Chondrocyte (in vitro differentiated cells): ENCODE measurements around the gene ZNF503. TPM values are rescaled to one million over a fixed set of nuclear protein-coding genes. Genes with fewer than 3 reads are reported as not detected.

ENCODE experiments used
- DNase-seq: peaks from one replicate; pipeline ENCODE4 v3.0.0; 2021; ENCODE audit warnings: mixed read lengths, low spot score
- H3K27ac Mint-ChIP-seq: one replicate; pipeline ENCODE4 v1.8.0; 2021; ENCODE audit warnings: mild to moderate bottlenecking, moderate library complexity, mixed read lengths; ENCODE audit not compliant: unreplicated experiment
- H3K27me3 Mint-ChIP-seq: 2 replicates; pipeline ENCODE4 v1.8.0; 2021; ENCODE audit warnings: low read depth, mixed read lengths
- H3K36me3 Mint-ChIP-seq: 2 replicates; pipeline ENCODE4 v1.8.0; 2021; ENCODE audit warnings: low read depth, mixed read lengths
- H3K4me1 Mint-ChIP-seq: 2 replicates; pipeline ENCODE4 v1.8.0; 2021; ENCODE audit warnings: low read depth, mild to moderate bottlenecking, mixed read lengths
- H3K4me3 Mint-ChIP-seq: one replicate; pipeline ENCODE4 v1.8.0; 2021; ENCODE audit warnings: mild to moderate bottlenecking, moderate library complexity, mixed read lengths; ENCODE audit not compliant: unreplicated experiment
- H3K9me3 Mint-ChIP-seq: 2 replicates; pipeline ENCODE4 v1.8.0; 2021; ENCODE audit warnings: low read depth, mixed read lengths
- total RNA-seq: library from RNA; stranded (reverse); gene quantifications from 3 replicates; pipeline ENCODE4 v1.2.1, GENCODE V29; 2021
- TF ChIP-seq, protein P1 (sequence below): fragments of 200-600 bp; sonication (generic); IDR thresholded peaks from 2 replicates; pipeline ENCODE4 v1.5.0; 2021; ENCODE audit warnings: antibody characterized with exemption, mild to moderate bottlenecking, moderate library complexity

ZNF503 gene
- total RNA-seq, 1 donor from 2014 or later, result 24.8 TPM

DNA sequence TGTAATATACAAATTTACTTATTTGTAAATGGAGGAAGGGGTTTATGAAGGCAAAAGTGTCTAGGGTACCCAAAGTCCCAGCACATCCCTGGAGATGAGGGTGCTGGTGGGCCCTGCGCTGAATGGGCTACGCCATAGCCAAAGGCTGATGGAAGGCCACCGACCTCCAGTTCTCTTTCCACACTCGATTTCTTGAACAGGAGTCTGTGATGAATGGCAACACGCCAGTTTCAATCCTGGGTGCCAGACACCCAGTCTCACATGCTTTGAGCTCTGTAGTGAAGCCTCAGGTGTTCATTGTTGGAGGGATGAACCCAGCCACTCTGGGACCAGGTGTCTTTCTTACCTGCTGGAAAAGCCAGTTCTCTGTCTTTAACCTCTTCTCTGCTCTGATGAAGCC is 30.6 kb upstream of the ZNF503 start:
- no peaks in the 10 kb centered on the region for H3K9me3 Mint-ChIP-seq
- TF ChIP-seq, protein P1, sequence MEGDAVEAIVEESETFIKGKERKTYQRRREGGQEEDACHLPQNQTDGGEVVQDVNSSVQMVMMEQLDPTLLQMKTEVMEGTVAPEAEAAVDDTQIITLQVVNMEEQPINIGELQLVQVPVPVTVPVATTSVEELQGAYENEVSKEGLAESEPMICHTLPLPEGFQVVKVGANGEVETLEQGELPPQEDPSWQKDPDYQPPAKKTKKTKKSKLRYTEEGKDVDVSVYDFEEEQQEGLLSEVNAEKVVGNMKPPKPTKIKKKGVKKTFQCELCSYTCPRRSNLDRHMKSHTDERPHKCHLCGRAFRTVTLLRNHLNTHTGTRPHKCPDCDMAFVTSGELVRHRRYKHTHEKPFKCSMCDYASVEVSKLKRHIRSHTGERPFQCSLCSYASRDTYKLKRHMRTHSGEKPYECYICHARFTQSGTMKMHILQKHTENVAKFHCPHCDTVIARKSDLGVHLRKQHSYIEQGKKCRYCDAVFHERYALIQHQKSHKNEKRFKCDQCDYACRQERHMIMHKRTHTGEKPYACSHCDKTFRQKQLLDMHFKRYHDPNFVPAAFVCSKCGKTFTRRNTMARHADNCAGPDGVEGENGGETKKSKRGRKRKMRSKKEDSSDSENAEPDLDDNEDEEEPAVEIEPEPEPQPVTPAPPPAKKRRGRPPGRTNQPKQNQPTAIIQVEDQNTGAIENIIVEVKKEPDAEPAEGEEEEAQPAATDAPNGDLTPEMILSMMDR, result no peak

DNA sequence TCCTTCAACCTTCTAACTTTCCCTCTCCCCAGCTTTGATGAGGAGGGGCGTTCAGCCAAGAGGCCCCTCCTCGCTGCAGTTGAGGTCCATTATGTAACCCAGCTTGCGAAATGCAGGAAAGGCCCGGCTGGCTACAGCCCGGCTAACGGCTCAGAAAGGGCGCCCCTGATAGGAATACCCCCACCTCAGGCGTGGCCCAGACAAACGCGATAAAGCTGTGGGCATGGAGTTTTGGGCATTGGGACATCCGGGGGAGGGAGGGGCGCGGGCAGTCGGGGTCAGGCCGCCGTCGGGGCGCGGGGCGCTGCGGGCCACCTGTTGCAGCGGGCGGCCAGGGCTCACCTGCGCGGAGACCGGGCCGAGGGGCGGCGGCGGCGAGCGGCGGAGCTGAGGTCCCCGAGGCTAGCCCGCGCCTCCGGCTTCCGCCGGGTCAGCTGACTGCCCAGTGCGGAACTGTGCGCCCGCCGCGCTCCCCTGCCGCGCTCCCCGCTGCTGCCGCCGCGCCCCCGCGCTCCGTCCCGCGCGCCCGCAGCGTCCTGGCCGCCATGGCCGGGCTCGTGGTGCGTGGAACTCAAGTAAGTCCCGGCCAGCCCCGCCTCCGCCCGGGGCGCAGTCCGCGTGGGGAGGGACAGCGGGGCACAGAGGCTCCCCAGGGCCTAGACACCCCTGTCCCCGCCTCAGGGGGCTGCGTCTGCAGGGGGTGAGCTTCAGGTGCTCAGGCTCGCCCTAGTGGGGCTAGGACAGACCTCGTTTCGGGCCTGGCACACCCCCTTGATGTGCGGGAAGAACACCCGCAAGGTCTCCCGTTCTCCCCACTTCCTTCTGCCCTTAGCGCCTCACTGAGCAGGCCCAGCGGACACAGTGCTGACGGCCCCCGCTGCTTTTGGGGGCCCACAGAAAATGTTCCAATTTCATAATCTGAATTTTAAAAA is 29.9 kb upstream of the ZNF503 start, which contains the start of gene LRMDA:
TSS of gene LRMDA (plus strand) at position 445 of the 932 bp plus-strand sequence.
- H3K27ac Mint-ChIP-seq, result no peak within 1 kb of the TSS
- peaks cover 5% of the 10 kb centered on the region for H3K4me1 Mint-ChIP-seq
- peak within 1 kb of the TSS; percentile 70 for H3K4me3 Mint-ChIP-seq
- TF ChIP-seq, protein P1, result no peak
- DNase-seq, result no peak
- no peaks in the 10 kb centered on the region for H3K9me3 Mint-ChIP-seq
- peaks cover 35% of the 10 kb centered on the region for H3K27me3 Mint-ChIP-seq
- H3K36me3 Mint-ChIP-seq, result no peaks in the 10 kb centered on the region

More for the DNA sequence above, 30.6 kb upstream of the ZNF503 start:
- DNase-seq, result no peak
- H3K4me3 Mint-ChIP-seq, result peak overlapping the region; percentile 70
- no peaks in the 10 kb centered on the region for H3K36me3 Mint-ChIP-seq
- no peak overlapping the region for H3K27ac Mint-ChIP-seq
- peaks cover 5% of the 10 kb centered on the region for H3K4me1 Mint-ChIP-seq
- H3K27me3 Mint-ChIP-seq, result peaks cover 41% of the 10 kb centered on the region

DNA sequence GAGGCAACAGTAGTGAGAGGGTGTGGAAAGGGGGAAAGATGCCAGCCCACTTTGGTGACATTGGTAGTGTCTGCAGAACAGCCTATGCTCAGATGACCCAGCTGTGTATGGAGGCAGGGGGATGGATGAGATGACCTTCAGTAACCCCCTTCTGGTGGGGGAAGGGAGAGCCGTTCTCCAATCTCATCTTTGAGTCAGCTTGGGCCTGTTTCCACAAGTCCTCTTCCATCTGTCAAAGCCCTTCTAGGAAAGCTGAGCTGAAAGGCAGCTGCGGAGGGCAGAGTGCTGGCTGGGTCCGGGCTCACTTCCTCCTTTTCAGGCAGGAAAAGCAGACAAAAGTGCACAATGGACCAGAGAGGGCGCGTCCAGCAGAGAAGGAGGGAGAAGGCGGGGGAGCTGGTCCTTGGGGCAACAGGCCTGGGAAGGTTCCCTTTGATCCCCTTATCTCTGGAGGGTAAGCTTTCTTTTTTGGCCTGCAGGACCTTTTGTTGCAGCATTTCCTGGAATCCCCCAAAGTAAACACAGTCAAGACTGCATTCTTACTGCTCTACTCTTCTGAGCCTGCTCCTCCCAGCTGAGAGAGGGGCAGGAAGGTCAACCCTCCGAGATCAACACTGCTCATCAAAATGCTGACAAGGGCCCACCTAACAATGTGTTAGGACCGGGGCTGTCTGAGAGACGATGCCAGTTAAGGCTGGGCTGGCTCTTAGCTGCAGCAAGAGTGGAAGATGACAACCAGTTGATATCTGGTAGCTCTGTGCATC is 28.6 kb upstream of the ZNF503 start:
- no peak for DNase-seq
- Mint-ChIP-seq H3K27me3 (peaks cover 34% of the 10 kb centered on the region), H3K36me3 (no peaks in the 10 kb centered on the region), H3K9me3 (no peaks in the 10 kb centered on the region), H3K4me1 (peaks cover 5% of the 10 kb centered on the region), H3K4me3 (no peak overlapping the region), H3K27ac (no peak overlapping the region)
- TF ChIP-seq, protein P1, result no peak

DNA sequence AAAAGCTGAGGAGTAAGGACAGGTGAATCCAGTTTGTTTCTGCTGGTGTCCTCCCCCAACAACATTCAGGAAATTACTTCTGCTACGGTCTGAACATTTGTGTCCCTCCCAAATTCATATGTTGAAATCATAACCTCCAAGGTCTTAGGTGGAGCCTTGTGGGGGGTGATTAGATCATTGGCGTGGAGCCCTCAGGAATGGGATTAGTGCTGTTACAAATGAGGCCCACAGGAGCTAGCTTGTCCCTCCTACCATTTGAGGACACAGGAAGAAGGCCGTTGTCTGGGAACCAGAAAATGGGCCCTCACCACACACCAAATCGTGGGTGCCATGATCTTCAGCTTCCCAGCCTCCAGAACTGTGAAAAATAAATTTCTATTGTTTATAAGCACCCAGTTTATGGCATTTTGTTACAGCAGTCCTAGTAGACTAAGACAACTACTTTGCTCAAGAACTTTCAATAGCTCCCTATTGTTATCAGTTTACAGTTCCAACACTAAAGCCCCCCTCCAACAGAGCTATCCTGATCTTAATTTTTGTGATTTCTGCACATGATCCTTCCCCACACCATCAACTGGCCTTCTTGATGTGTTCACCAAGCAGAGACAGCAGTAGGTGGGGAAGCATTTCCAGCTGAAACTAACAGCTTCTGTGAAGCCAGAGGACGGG is 27.7 kb upstream of the ZNF503 start:
- TF ChIP-seq, protein P1, result no peak
- DNase-seq, result no peak
- H3K27me3 Mint-ChIP-seq, result peaks cover 28% of the 10 kb centered on the region
- no peak overlapping the region for H3K4me3 Mint-ChIP-seq
- no peaks in the 10 kb centered on the region for H3K36me3 Mint-ChIP-seq
- H3K27ac Mint-ChIP-seq, result no peak overlapping the region
- H3K9me3 Mint-ChIP-seq, result no peaks in the 10 kb centered on the region
- peaks cover 5% of the 10 kb centered on the region for H3K4me1 Mint-ChIP-seq
